Subcutaneous abdominal adipose tissue (tissue), 5 donors: Measurements from ENCODE around the gene PNMA8C.
"Not testable (repeated sequence)": the region's sequence is repeated elsewhere in the genome, so short reads cannot be mapped to it uniquely, and the experiment has no call there.

Experiments used
- H3K27ac ChIP-seq: one replicate; pipeline ENCODE4 v1.7.0; 2013; ENCODE audit warnings: low read depth, mild to moderate bottlenecking, inconsistent platforms, low read length, moderate library complexity
- H3K27me3 ChIP-seq, 5 donors: one replicate each; pipeline ENCODE4 v1.7.0; 2013; ENCODE audit warnings: low read length in 5 of 5, inconsistent platforms in 1 of 5; ENCODE audit not compliant: control insufficient read depth in 5 of 5, insufficient read depth in 4 of 5
- H3K36me3 ChIP-seq, 5 donors: one replicate each; pipeline ENCODE4 v1.7.0; 2013; ENCODE audit warnings: low read length in 5 of 5; ENCODE audit not compliant: control insufficient read depth in 5 of 5, insufficient read depth in 5 of 5
- H3K4me1 ChIP-seq, 5 donors: one replicate each; pipeline ENCODE4 v1.7.0; 2013; ENCODE audit warnings: low read length in 5 of 5, mild to moderate bottlenecking in 3 of 5, moderate library complexity in 1 of 5; ENCODE audit not compliant: control insufficient read depth in 5 of 5, insufficient read depth in 5 of 5
- H3K4me3 ChIP-seq, 5 donors: one replicate each; pipeline ENCODE4 v1.7.0; 2013; ENCODE audit warnings: low read length in 5 of 5, low read depth in 1 of 5
- H3K9ac ChIP-seq, 5 donors: one replicate each; pipeline ENCODE4 v1.7.0; 2013; ENCODE audit warnings: low read length in 5 of 5, mild to moderate bottlenecking in 4 of 5, moderate library complexity in 3 of 5
- H3K9me3 ChIP-seq, 5 donors: one replicate each; pipeline ENCODE4 v1.7.0; 2013; ENCODE audit warnings: low read length in 5 of 5; ENCODE audit not compliant: control insufficient read depth in 5 of 5
- donor health status: healthy.
- donor health status: healthy.
- donor health status: healthy.
- donor health status: healthy.
- donor health status: healthy.

Gene PNMA8C

DNA sequence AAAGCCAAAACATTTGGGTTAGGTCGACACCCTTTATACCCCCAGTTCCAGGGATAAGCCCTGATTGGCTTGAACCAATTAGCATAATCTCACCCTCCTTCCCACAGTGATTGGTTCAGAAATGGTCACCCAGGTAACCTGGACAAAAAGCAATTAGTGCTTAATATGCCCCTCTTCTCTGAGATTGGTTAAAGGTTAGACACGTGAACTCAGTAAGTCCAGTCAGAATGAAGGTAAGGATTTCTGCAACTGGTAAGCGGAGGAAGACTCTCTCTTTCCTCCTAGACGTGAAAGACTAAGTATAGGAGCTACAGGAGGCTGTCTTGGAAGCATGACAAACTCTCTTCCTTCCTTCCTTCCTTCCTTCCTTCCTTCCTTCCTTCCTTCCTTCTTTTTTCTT, 1.3 kb upstream of the PNMA8C start:
- no peak overlapping the region for H3K4me3 ChIP-seq
- H3K9ac ChIP-seq = no peak overlapping the region
- peaks cover 0 to 20% (median 18%) of the 10 kb centered on the region in 5 donors for H3K4me1 ChIP-seq
- peaks cover 0 to 43% (median 19%) of the 10 kb centered on the region in 5 donors for H3K27me3 ChIP-seq
- no peak overlapping the region for H3K27ac ChIP-seq
- no peaks in the 10 kb centered on the region for H3K36me3 ChIP-seq
- no peaks in the 10 kb centered on the region for H3K9me3 ChIP-seq

- Histone ChIP-seq H3K4me1 (peaks cover 0 to 20% (median 18%) of the 10 kb centered on the region in 5 donors), H3K27ac (no peak overlapping the region), H3K9me3 (no peaks in the 10 kb centered on the region), H3K9ac (no peak overlapping the region), H3K27me3 (peaks cover 0 to 45% (median 17%) of the 10 kb centered on the region in 5 donors), H3K4me3 (no peak overlapping the region), H3K36me3 (no peaks in the 10 kb centered on the region)
These were observed 1.2 kb downstream of the PNMA8C start for GRCh38 chr19:46427518-46428045.

DNA sequence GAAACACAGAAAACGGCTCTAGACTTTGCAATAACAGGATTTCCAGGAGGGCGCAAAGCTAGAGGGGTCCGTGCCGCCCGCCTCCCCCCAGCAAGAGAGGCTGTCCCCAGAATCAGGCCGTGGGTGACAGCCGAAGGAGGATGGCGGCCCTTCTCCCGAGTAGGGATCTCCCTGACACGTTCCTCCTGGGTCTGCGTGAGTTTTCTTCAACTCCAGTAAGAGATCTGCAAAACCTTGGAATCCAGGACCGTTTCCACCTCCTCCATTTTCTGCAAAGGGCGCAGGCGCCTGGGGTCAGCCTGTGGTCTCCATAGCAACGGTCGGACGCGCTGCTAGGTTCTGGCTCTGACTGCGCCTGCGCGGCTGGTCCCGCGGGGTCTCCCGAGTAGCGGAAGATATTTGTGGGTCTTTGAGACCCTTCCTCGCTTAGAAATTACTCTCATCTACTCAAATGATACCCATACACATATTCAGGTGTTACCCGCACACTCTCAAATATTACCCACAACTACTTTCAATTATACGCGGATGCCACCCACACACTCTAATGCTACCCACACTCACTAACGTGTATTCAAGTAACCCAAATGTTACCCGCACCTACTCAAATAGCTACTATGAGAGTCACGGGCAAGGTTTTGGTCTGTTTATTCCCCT, 2.1 kb downstream of the PNMA8C start:
- H3K4me3 ChIP-seq = peak overlapping the region in 4 of 5 donors; percentile 55 to 81 (median 68)
- no peak overlapping the region for H3K27ac ChIP-seq
- peaks cover 0 to 47% (median 17%) of the 10 kb centered on the region in 5 donors for H3K27me3 ChIP-seq
- H3K9me3 ChIP-seq = no peaks in the 10 kb centered on the region
- H3K9ac ChIP-seq = peak overlapping the region in 2 of 5 donors; percentile 21 to 30
- H3K4me1 ChIP-seq = peaks cover 0 to 20% (median 18%) of the 10 kb centered on the region in 5 donors
- H3K36me3 ChIP-seq = no peaks in the 10 kb centered on the region

- Histone ChIP-seq H3K9ac (peak overlapping the region in 2 of 5 donors; percentile 21 to 30), H3K9me3 (no peaks in the 10 kb centered on the region), H3K4me3 (peak overlapping the region in 4 of 5 donors; percentile 55 to 81 (median 68)), H3K27me3 (peaks cover 0 to 45% (median 17%) of the 10 kb centered on the region in 5 donors), H3K27ac (no peak overlapping the region), H3K4me1 (peaks cover 0 to 20% (median 18%) of the 10 kb centered on the region in 5 donors), H3K36me3 (no peaks in the 10 kb centered on the region)
These were observed 2.7 kb downstream of the PNMA8C start for GRCh38 chr19:46426035-46426505.

DNA sequence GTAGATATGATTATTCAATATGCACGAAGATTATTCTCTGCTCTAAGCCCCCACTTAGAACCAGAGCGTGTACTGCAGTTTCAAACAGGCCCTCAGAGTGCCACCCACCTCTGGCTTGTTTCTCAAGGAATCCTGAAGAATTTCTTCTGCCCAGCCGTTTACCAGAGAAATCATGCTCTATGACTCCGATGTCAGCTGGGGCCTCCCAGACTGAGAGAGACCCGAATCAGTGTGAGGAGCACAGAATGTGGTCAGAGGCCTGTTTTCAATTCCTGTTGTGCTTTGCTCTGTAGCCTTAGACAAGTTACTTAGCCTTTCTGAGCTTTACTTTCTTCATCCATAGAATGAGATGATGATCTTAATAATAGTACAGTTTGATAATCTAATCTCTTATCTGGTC, 5.5 kb downstream of the PNMA8C start:
- Histone ChIP-seq H3K4me3 (no peak overlapping the region), H3K9ac (no peak overlapping the region), H3K36me3 (no peaks in the 10 kb centered on the region), H3K4me1 (peaks cover 0 to 13% (median 11%) of the 10 kb centered on the region in 5 donors), H3K9me3 (no peaks in the 10 kb centered on the region), H3K27ac (no peak overlapping the region), H3K27me3 (peaks cover 0 to 36% (median 13%) of the 10 kb centered on the region in 5 donors)

- Histone ChIP-seq H3K4me3 (no peak overlapping the region), H3K27me3 (peaks cover 0 to 27% (median 9%) of the 10 kb centered on the region in 5 donors), H3K4me1 (peaks cover 0 to 13% (median 11%) of the 10 kb centered on the region in 5 donors), H3K36me3 (no peaks in the 10 kb centered on the region), H3K27ac (no peak overlapping the region), H3K9ac (no peak overlapping the region), H3K9me3 (no peaks in the 10 kb centered on the region)
These were observed 6.4 kb downstream of the PNMA8C start for GRCh38 chr19:46422344-46422743.

DNA sequence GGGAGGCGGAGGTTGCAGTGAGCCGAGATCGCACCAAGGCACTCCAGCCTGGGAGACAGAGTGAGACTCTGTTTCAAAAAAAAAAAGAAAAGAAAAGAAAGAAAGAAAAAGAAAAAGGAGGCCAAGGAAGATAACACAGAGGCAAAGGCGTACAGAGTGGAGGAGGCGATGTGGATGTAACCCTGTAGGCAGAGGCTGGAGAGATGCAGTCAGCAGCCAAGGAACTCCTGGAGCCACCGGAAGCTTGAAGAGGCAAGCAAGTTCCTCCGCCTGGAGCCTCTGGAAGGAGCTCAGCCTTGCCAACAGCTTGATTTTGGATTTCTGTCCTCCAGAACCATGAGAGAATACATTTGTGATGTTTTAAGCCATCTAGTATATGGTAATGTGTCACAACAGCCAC, 8.7 kb downstream of the PNMA8C start:
- Histone ChIP-seq H3K9me3 (no peaks in the 10 kb centered on the region), H3K4me3 (no peak overlapping the region), H3K27me3 (peaks cover 0 to 19% (median 11%) of the 10 kb centered on the region in 5 donors)

DNA sequence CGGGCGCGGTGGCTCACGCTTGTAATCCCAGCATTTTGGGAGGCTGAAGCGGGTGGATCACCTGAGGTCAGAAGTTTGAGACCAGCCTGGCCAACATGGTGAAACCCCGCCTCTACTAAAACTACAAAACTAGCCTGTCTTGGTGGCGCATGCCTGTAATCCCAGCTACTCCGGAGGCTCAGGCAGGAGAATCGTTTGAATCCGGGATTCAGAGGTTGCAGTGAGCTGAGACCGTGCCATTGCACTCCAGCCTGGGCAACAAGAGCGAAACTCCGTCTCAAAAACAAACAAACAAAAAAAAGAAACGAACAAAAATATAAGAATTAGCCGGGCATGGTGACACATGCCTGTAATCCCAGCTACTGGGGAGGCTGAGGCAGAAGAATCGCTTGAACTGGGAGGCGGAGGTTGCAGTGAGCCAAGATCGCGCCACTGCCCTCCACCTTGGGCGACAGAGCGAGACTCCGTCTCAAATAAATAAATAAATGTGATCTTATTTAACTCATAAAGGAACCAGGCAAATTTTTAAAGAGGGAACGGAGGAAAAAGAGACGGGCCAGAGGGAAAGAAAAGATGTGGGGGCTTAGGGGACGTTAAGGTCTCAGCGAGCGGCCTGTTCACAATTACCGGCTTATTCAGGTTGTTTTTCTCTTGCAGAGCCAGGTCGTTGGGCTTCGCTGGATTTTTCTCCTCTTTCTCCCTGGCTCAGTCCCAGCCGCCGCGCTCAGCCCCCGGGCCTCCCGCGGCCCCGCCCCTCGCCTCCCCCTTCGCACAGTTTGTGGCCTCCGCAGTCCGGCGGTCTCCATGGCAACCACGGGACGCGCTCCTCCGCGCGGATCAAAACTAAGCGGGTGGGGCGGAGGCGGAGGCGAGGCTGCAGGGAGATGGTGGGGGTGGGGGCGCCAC, 12.7 kb downstream of the PNMA8C start:
- Histone ChIP-seq H3K27me3 (peaks cover 7 to 48% (median 40%) of the 10 kb centered on the region in 5 donors), H3K4me3 (peak overlapping the region; percentile 28 to 53 (median 33)), H3K4me1 (peaks cover 0 to 39% (median 34%) of the 10 kb centered on the region in 5 donors)
- H3K9me3 ChIP-seq, H3K27ac ChIP-seq, H3K9ac ChIP-seq, H3K36me3 ChIP-seq: not testable (repeated sequence)

More for the DNA sequence above, 8.7 kb downstream of the PNMA8C start:
- Histone ChIP-seq H3K36me3 (no peaks in the 10 kb centered on the region), H3K9ac (no peak overlapping the region), H3K27ac (no peak overlapping the region), H3K4me1 (peaks cover 0 to 14% (median 9%) of the 10 kb centered on the region in 5 donors)

DNA sequence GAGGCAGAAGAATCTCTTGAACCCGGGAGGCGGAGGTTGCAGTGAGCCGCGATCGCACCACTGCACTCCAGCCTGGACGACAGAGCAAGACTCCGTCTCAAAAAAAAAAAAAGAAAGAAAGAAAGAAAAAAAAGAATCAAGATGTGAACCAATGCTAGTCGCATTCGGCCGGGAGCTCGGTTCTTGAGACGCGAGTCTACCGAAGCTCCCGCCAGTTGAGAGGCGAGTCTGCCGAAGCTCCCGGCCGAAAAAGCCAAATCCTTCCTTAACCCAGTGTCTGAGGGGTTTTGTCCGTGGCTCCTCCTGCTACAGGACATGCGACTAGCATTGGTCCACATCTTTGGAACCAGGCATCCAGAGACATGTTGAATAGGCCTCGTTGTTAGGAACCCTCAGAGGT, 13.8 kb downstream of the PNMA8C start:
- H3K27me3 ChIP-seq = peaks cover 7 to 49% (median 42%) of the 10 kb centered on the region in 5 donors
- not testable (repeated sequence) for H3K27ac ChIP-seq, H3K4me3 ChIP-seq, H3K9ac ChIP-seq, H3K36me3 ChIP-seq, H3K9me3 ChIP-seq
- H3K4me1 ChIP-seq = peaks cover 0 to 40% (median 35%) of the 10 kb centered on the region in 5 donors
